ENCODE measurements around the gene IL1A. TPM values are rescaled to one million over a fixed set of nuclear protein-coding genes. Genes with fewer than 3 reads are reported as not detected.

The IL1A gene
- total and polyA plus RNA-seq, 2 donors (not counting 3 experiments of a cell fraction or from before 2014, with no cell fraction given) = 0.29 to 1.4 TPM

GRCh38 chr2:112754564-112754963 lies 29.7 kb downstream of the IL1A start:
- Histone ChIP-seq H4K20me1 (replicated peaks; ENCODE audit: control insufficient read depth, extremely low read depth, insufficient read depth, low read length) (no peaks in the 10 kb centered on the region), H3K79me2 (ENCODE audit: control insufficient read depth, insufficient read depth, low read length) (peaks cover 42% of the 10 kb centered on the region), H3K4me3 (replicated peaks in 1 of 3; ENCODE audit: insufficient read depth in 1 of 3, low read depth in 1 of 3, low read length in 3 of 3) (no peak overlapping the region), H3K27ac (ENCODE audit: insufficient read depth, low read depth, low read length) (no peak overlapping the region), H3K27me3 (ENCODE audit: control insufficient read depth in 2 of 2, insufficient read depth in 2 of 2, low read length in 2 of 2) (no peaks in the 10 kb centered on the region), H3K9ac (replicated peaks; ENCODE audit: extremely low read depth, insufficient read depth, low read length) (no peak overlapping the region), H3K36me3 (ENCODE audit: control insufficient read depth in 2 of 2, extremely low read depth in 1 of 2, insufficient read depth in 2 of 2, low read length in 2 of 2) (peaks cover 0 to 20% of the 10 kb centered on the region in 2 experiments), H3K4me2 (ENCODE audit: insufficient read depth, low read length) (no peak overlapping the region), H3K4me1 (ENCODE audit: control insufficient read depth, extremely low read depth, insufficient read depth, low read length) (no peaks in the 10 kb centered on the region), H3K9me1 (replicated peaks; ENCODE audit: control insufficient read depth, extremely low read depth, insufficient read depth, low read length) (no peaks in the 10 kb centered on the region), H3K9me3 (replicated peaks; ENCODE audit: control insufficient read depth, insufficient read depth, low read length) (no peaks in the 10 kb centered on the region), H2AFZ (ENCODE audit: low read depth, low read length) (no peak overlapping the region)
- ChIA-PET CTCF (interaction anchor here (1.2 to 9.5 kb wide), 3 partner anchors 132 to 187 kb away, joined by 3 to 218 read pairs (median 11); no protein-coding TSS in a partner anchor), POLR2A (no interaction called here)
- FAIRE-seq = no peak
- no peak for TF ChIP-seq FOS (IDR thresholded peaks at IDR 0.05; ENCODE audit: borderline replicate concordance, insufficient read depth, low read length)
- no peak for TF ChIP-seq GATA2 (IDR thresholded peaks at IDR 0.05; ENCODE audit: insufficient read depth, insufficient read length, low read depth, low read length)
- TF ChIP-seq MYC (IDR thresholded peaks at IDR 0.05; ENCODE audit: low read depth, low read length) = no peak
- TF ChIP-seq MAX (IDR thresholded peaks at IDR 0.05; ENCODE audit: insufficient read depth, insufficient read length) = no peak
- TF ChIP-seq POLR2AphosphoS5 (IDR thresholded peaks at IDR 0.05; ENCODE audit: insufficient read depth, low read depth, low read length) = no peak
- TF ChIP-seq EZH2 (IDR thresholded peaks at IDR 0.05; ENCODE audit: borderline replicate concordance, low read depth, low read length, severe bottlenecking) = no peak
- TF ChIP-seq POLR2A (IDR thresholded peaks at IDR 0.05; ENCODE audit: low read depth, low read length) = no peak
- TF ChIP-seq JUN (IDR thresholded peaks at IDR 0.05; ENCODE audit: borderline replicate concordance, insufficient read depth, insufficient read length, low read depth) = no peak
- no peak for TF ChIP-seq CTCF (IDR thresholded peaks at IDR 0.05; ENCODE audit: extremely low read depth in 1 of 2, insufficient read depth in 1 of 2, low read depth in 1 of 2, low read length in 2 of 2)
- DNase-seq (ENCODE audit: low read depth, low spot score) = no peak
- intact Hi-C loops (cut with micrococcal nuclease) (no loop called here), dilution Hi-C loops (cut with MboI; ENCODE audit: extremely low pct_ligation_motif_present, low sequenced_read_pairs) (loop anchor here (25.0 kb wide), 1 partner anchor 183 kb away; no protein-coding TSS in a partner anchor)
- no TSS peak for BruUV-seq (replicated peaks)

All from endothelial cell of umbilical vein (primary cell).